GM10248 (cell line): ENCODE measurements around the gene CYB5D1.

Experiments used
- CTCF ChIA-PET: fragments of 300-600 bp; sonication (Branson Sonifier 250); formaldehyde crosslinking; extraction: SDS; loops from one replicate; lab custom pipeline; 2021; ENCODE audit warnings: antibody characterized with exemption; lab: Yijun Ruan, JAX
- POLR2A ChIA-PET: fragments of 350-650 bp; sonication (Branson Sonifier 250); formaldehyde crosslinking; extraction: SDS; loops from one replicate; lab custom pipeline; 2020; ENCODE audit warnings: antibody characterized with exemption; lab: Yijun Ruan, JAX
- DNase-seq: peaks from one replicate; pipeline ENCODE4 v3.0.0; 2012; ENCODE audit errors: extremely low spot score
- CTCF ChIP-seq: IDR thresholded peaks from 2 replicates; pipeline ENCODE4 v1.5.1; 2012; ENCODE audit warnings: mild to moderate bottlenecking, low read depth; ENCODE audit errors: extremely low read depth, missing control alignments, control extremely low read depth

CYB5D1 gene

GRCh38 chr17:7851438-7852261, 6.2 kb upstream of the CYB5D1 start:
- POLR2A ChIA-PET, result no interaction called here
- TF ChIP-seq CTCF, result peak; percentile 92
- CTCF ChIA-PET, result interaction anchor here (0.7 to 3.7 kb wide), 11 partner anchors 11 to 190 kb away, joined by 3 to 29 read pairs (median 4); partner anchors contain the start of gene KDM6B

GRCh38 chr17:7852262-7852670, 5.5 kb upstream of the CYB5D1 start:
- CTCF ChIA-PET, result interaction anchor here (2.8 to 3.7 kb wide), 2 partner anchors 18 to 27 kb away, joined by 9 to 29 read pairs; partner anchors contain the start of gene KDM6B
- TF ChIP-seq CTCF, result no peak

More at GRCh38 chr17:7851438-7852261, 6.2 kb upstream of the CYB5D1 start:
- peak; percentile 91 for DNase-seq

GRCh38 chr17:7852919-7853690, 4.7 kb upstream of the CYB5D1 start:
- no peak for DNase-seq
- TF ChIP-seq CTCF, result no peak
- ChIA-PET POLR2A (interaction anchor here (0.6 kb wide), 2 partner anchors 63 to 611 kb away, joined by 3 to 5 read pairs; partner anchors contain the start of gene RNF227), CTCF (interaction anchor here (0.6 to 3.7 kb wide), 3 partner anchors 19 to 22 kb away, joined by 3 to 29 read pairs (median 3); partner anchors contain the start of gene KDM6B)

More at GRCh38 chr17:7852262-7852670, 5.5 kb upstream of the CYB5D1 start:
- POLR2A ChIA-PET, result no interaction called here
- no peak for DNase-seq

GRCh38 chr17:7853691-7854038, 4.1 kb upstream of the CYB5D1 start:
- no peak for TF ChIP-seq CTCF
- CTCF ChIA-PET, result interaction anchor here (0.6 to 1.2 kb wide), 2 partner anchors 19 to 22 kb away, joined by 3 read pairs; partner anchors contain the start of gene KDM6B
- DNase-seq, result no peak
- POLR2A ChIA-PET, result interaction anchor here (0.6 kb wide), 2 partner anchors 62 to 611 kb away, joined by 3 to 5 read pairs; partner anchors contain the start of gene RNF227

- ChIA-PET CTCF (interaction anchor here (1.2 kb wide), 1 partner anchor 20 kb away, joined by 3 read pairs; the partner anchor contains the start of gene KDM6B), POLR2A (no interaction called here)
- no peak for TF ChIP-seq CTCF
- DNase-seq, result no peak
Observed at GRCh38 chr17:7854078-7854777, 3.6 kb upstream of the CYB5D1 start.
